HepG2 (cell line): ENCODE measurements around the gene ASB5. TPM values are rescaled to one million over a fixed set of nuclear protein-coding genes. Genes with fewer than 3 reads are reported as not detected.

Experiments
- ATAC-seq: fragments of 200-7000 bp; cut with Tn5 transposase; 3 replicates; pipeline ENCODE4 v1.9.1; 2020; ENCODE audit warnings: mild to moderate bottlenecking, moderate library complexity
- BruUV-seq: library from RNA; stranded (reverse); fragments of 400-500 nt; replicated peaks from 2 replicates; lab custom pipeline; 2021; lab: Mats Ljungman, UMichigan
- CTCF ChIA-PET: fragments of 300-600 bp; formaldehyde crosslinking; extraction: SDS; loops from one replicate; lab custom pipeline; 2021; ENCODE audit warnings: low total read pairs, inconsistent platforms, low intra/inter-chr PET ratio; lab: Yijun Ruan, JAX
- POLR2A ChIA-PET: fragments of 350-600 bp; sonication (Branson Sonifier 250); formaldehyde crosslinking; loops from one replicate; lab custom pipeline; 2020; ENCODE audit warnings: antibody characterized with exemption, inconsistent platforms; lab: Yijun Ruan, JAX
- DNase-seq: peaks from one replicate; pipeline ENCODE4 v3.0.0-alpha.2; 2015; ENCODE audit warnings: low spot score
- FAIRE-seq: peaks from 3 replicates; lab custom pipeline; 2011; peaks lifted over from hg19 to GRCh38; lab: Jason Lieb, UNC
- H2AFZ ChIP-seq: one replicate; pipeline ENCODE4 v1.6.1; 2011; ENCODE audit warnings: low read length, inconsistent platforms
- H3K27ac ChIP-seq: fragments of 300-600 bp; 3 replicates; pipeline ENCODE4 v1.8.0; 2011; ENCODE audit warnings: mixed run types, mild to moderate bottlenecking, mixed read lengths, low read length, inconsistent platforms; ENCODE audit not compliant: insufficient read depth; ENCODE audit errors: extremely low read length
- H3K27me3 ChIP-seq, 2 experiments: fragments of 200-600 bp in 1 of 2; 2 replicates in 1 of 2; 3 replicates in 1 of 2; pipeline versions ENCODE4 v1.6.0 to v1.8.0; 2011; ENCODE audit warnings: low read length in 2 of 2, mild to moderate bottlenecking in 2 of 2, moderate library complexity in 2 of 2, inconsistent platforms in 1 of 2; ENCODE audit not compliant: insufficient read depth in 2 of 2, control insufficient read depth in 1 of 2
- H3K36me3 ChIP-seq, 2 experiments: fragments of 200-600 bp in 1 of 2; replicated peaks in 1 of 2; 2 replicates in 1 of 2; 3 replicates in 1 of 2; pipeline versions ENCODE4 v1.5.1 to v1.8.0; 2011; ENCODE audit warnings: low read length in 2 of 2, inconsistent platforms in 1 of 2; ENCODE audit not compliant: insufficient read depth in 2 of 2, control insufficient read depth in 1 of 2
- H3K4me1 ChIP-seq: 2 replicates; pipeline ENCODE4 v1.5.1; 2012; ENCODE audit warnings: low read length, inconsistent platforms; ENCODE audit not compliant: insufficient read depth
- H3K4me2 ChIP-seq: 2 replicates; pipeline ENCODE4 v1.6.0; 2011; ENCODE audit warnings: low read depth, low read length, inconsistent platforms
- H3K4me3 ChIP-seq, 3 experiments: fragments of 200-600 bp in 1 of 3; sonication (generic), shearing (Covaris generic) in 1 of 3; replicated peaks in 1 of 3; 2 replicates each; pipeline ENCODE4 v1.5.1; 2011 to 2016; ENCODE audit warnings: low read length in 3 of 3, inconsistent platforms in 2 of 3, low read depth in 2 of 3, mild to moderate bottlenecking in 2 of 3, control low read depth in 1 of 3, mixed read lengths in 1 of 3; ENCODE audit not compliant: insufficient read depth in 1 of 3
- H3K79me2 ChIP-seq: one replicate; pipeline ENCODE4 v1.6.1; 2011; ENCODE audit warnings: low read length, inconsistent platforms; ENCODE audit not compliant: insufficient read depth
- H3K9ac ChIP-seq: 2 replicates; pipeline ENCODE4 v1.6.0; 2011; ENCODE audit warnings: mild to moderate bottlenecking, low read depth, low read length, inconsistent platforms; ENCODE audit not compliant: insufficient read depth
- H3K9me3 ChIP-seq: 2 replicates; pipeline ENCODE4 v1.5.1; 2012; ENCODE audit warnings: mild to moderate bottlenecking, low read length
- H4K20me1 ChIP-seq: 2 replicates; pipeline ENCODE4 v1.6.0; 2011; ENCODE audit warnings: inconsistent platforms, mild to moderate bottlenecking, low read length, moderate library complexity; ENCODE audit not compliant: insufficient read depth
- E2F5 ChIP-seq: sonication (generic); formaldehyde crosslinking; conservative IDR thresholded peaks from 2 replicates; pipeline ENCODE4 v1.4.0; 2020; ENCODE audit warnings: missing genetic modification reagents
- HDAC1 ChIP-seq: sonication (generic); formaldehyde crosslinking; IDR thresholded peaks from 2 replicates; pipeline ENCODE4 v1.5.1; 2020; ENCODE audit warnings: mild to moderate bottlenecking, missing genetic modification reagents
- HMGA1 ChIP-seq: sonication (generic); formaldehyde crosslinking; conservative IDR thresholded peaks from 2 replicates; pipeline ENCODE4 v1.4.0; 2020; ENCODE audit warnings: missing genetic modification reagents
- HNF4A ChIP-seq: sonication (generic); formaldehyde crosslinking; IDR thresholded peaks from 2 replicates; pipeline ENCODE4 v1.4.0; 2020; ENCODE audit warnings: missing genetic modification reagents
- JARID2 ChIP-seq: sonication (generic); formaldehyde crosslinking; IDR thresholded peaks from 2 replicates; pipeline ENCODE4 v1.8.1; 2023; ENCODE audit warnings: missing genetic modification reagents, inconsistent platforms; ENCODE audit not compliant: insufficient replicate concordance
- KLF12 ChIP-seq: sonication (generic); formaldehyde crosslinking; IDR thresholded peaks from 2 replicates; pipeline ENCODE4 v1.4.0; 2020; ENCODE audit warnings: missing genetic modification reagents, borderline replicate concordance
- MTA3 ChIP-seq: sonication (generic); formaldehyde crosslinking; IDR thresholded peaks from 2 replicates; pipeline ENCODE4 v1.4.0; 2020; ENCODE audit warnings: missing genetic modification reagents
- SIN3B ChIP-seq: fragments of 150-350 bp; IDR thresholded peaks from 2 replicates; pipeline ENCODE4 v1.6.1; 2014; ENCODE audit warnings: low read length
- SKI ChIP-seq: fragments of 450-650 bp; IDR thresholded peaks from one replicate; pipeline ENCODE4 v1.6.1; 2018; ENCODE audit warnings: mild to moderate bottlenecking; ENCODE audit not compliant: partially characterized antibody
- SMAD3 ChIP-seq: sonication (generic); formaldehyde crosslinking; IDR thresholded peaks from 2 replicates; pipeline ENCODE4 v1.4.0; 2020; ENCODE audit warnings: missing genetic modification reagents
- TFAP4 ChIP-seq: sonication (generic); IDR thresholded peaks from 2 replicates; pipeline ENCODE4 v1.6.1; 2016; ENCODE audit warnings: low read depth, borderline replicate concordance
- XBP1 ChIP-seq: sonication (generic); formaldehyde crosslinking; IDR thresholded peaks from 2 replicates; pipeline ENCODE4 v1.5.0; 2020; ENCODE audit warnings: missing genetic modification reagents
- ZFP36L1 ChIP-seq: sonication (generic); formaldehyde crosslinking; IDR thresholded peaks from 2 replicates; pipeline ENCODE4 v1.8.0; 2022; ENCODE audit warnings: mild to moderate bottlenecking, missing genetic modification reagents, moderate library complexity
- ZFP37 ChIP-seq: sonication (generic); formaldehyde crosslinking; IDR thresholded peaks from 2 replicates; pipeline ENCODE4 v1.4.0; 2020; ENCODE audit warnings: missing genetic modification reagents, borderline replicate concordance
- ZNF207 ChIP-seq: fragments of 450-650 bp; IDR thresholded peaks from 2 replicates; pipeline ENCODE4 v1.6.1; 2016; ENCODE audit warnings: antibody characterized with exemption, borderline replicate concordance
- ZNF253 ChIP-seq: sonication (generic); formaldehyde crosslinking; IDR thresholded peaks from 2 replicates; pipeline ENCODE4 v1.8.0; 2022; ENCODE audit warnings: mild to moderate bottlenecking, missing genetic modification reagents, borderline replicate concordance
- ZNF44 ChIP-seq: sonication (generic); formaldehyde crosslinking; IDR thresholded peaks from 2 replicates; pipeline ENCODE4 v1.5.1; 2020; ENCODE audit warnings: mild to moderate bottlenecking, missing genetic modification reagents
- ZNF543 ChIP-seq: sonication (generic); formaldehyde crosslinking; IDR thresholded peaks from 2 replicates; pipeline ENCODE4 v1.4.0; 2020; ENCODE audit warnings: mild to moderate bottlenecking, missing genetic modification reagents
- ZNF670 ChIP-seq: sonication (generic); formaldehyde crosslinking; IDR thresholded peaks from 2 replicates; pipeline ENCODE4 v1.8.0; 2022; ENCODE audit warnings: mild to moderate bottlenecking, missing genetic modification reagents, borderline replicate concordance
- ZNF777 ChIP-seq: sonication (generic); formaldehyde crosslinking; IDR thresholded peaks from 2 replicates; pipeline ENCODE4 v1.4.0; 2020; ENCODE audit warnings: missing genetic modification reagents
- WGBS: methylation state at CpG from one replicate; pipeline ENCODE4 v1.1.6; 2017; ENCODE audit warnings: low lambda C conversion rate; 5-methylcytosine and 5-hydroxymethylcytosine counted together
- in situ Hi-C: cut with HindIII; loops from 2 replicates; pipeline ENCODE4 v1.10.0; 2017; ENCODE audit warnings: low pct_unique_long_range_greater_than_20kb; ENCODE audit not compliant: extremely low pct_ligation_motif_present
- intact Hi-C: fragments of 100-400 bp; cut with micrococcal nuclease; formaldehyde crosslinking; loops from one replicate; pipeline ENCODE4 v1.10.0; 2022; ENCODE audit not compliant: unreplicated experiment
- polyA plus RNA-seq, 8 experiments: library from polyadenylated mRNA; depleted of rRNA in 3 of 8; stranded (reverse) in 7 of 8; unstranded in 1 of 8; fragments of >200 nt; fragmentation: Illumina TruSeq in 4 of 8; extraction: Trizol in 4 of 8; gene quantifications; 2 replicates each; pipeline versions ENCODE4 v1.2.1 to v1.2.3, GENCODE V29; 2011 to 2016; ENCODE audit warnings: low read depth in 4 of 8, missing spikeins in 1 of 8, mixed read lengths in 1 of 8; ENCODE audit not compliant: insufficient read depth in 1 of 8
- total RNA-seq, 5 experiments: library from RNA; depleted of rRNA; stranded (reverse); fragments of >200 nt; fragmentation: Illumina TruSeq; extraction: Trizol; gene quantifications; 2 replicates each; pipeline ENCODE4 v1.2.3, GENCODE V29; 2016; ENCODE audit warnings: low read depth in 1 of 5

The ASB5 gene
- total and polyA plus RNA-seq, 2 of the 13 experiments (the other 11 are each of a cell fraction or from before 2014, with no cell fraction given) = not detected

GRCh38 chr4:176290520-176290919 lies 21.5 kb upstream of the ASB5 start:
- CTCF ChIA-PET = no interaction called here
- H3K9ac ChIP-seq = no peak overlapping the region
- in situ Hi-C loops (no loop called here), intact Hi-C loops (no loop called here)
- H3K36me3 ChIP-seq = no peaks in the 10 kb centered on the region
- whole genome bisulfite sequencing = 39% methylated on average over 3 of the region's 3 CpGs
- H3K4me1 ChIP-seq = no peaks in the 10 kb centered on the region
- no peak overlapping the region for H3K4me3 ChIP-seq
- H3K27me3 ChIP-seq = no peaks in the 10 kb centered on the region
- DNase-seq = no peak
- no peaks in the 10 kb centered on the region for H3K79me2 ChIP-seq
- no peak for FAIRE-seq
- no peak for ATAC-seq
- no peaks in the 10 kb centered on the region for H3K9me3 ChIP-seq
- POLR2A ChIA-PET = no interaction called here
- H2AFZ ChIP-seq = no peak overlapping the region
- BruUV-seq = no TSS peak
- H3K4me2 ChIP-seq = no peak overlapping the region
- no peak overlapping the region for H3K27ac ChIP-seq
- no peak for TF ChIP-seq SIN3B
- no peak for TF ChIP-seq HMGA1 (CRISPR knock-in tag)
- no peak for TF ChIP-seq ZNF253 (CRISPR knock-in tag)
- no peak for TF ChIP-seq TFAP4
- TF ChIP-seq ZNF207 = no peak
- TF ChIP-seq ZNF543 (CRISPR knock-in tag) = no peak
- no peaks in the 10 kb centered on the region for H4K20me1 ChIP-seq

- FAIRE-seq = no peak
- Histone ChIP-seq H3K36me3 (no peaks in the 10 kb centered on the region), H3K4me3 (no peak overlapping the region), H3K27ac (no peak overlapping the region), H3K9me3 (no peaks in the 10 kb centered on the region), H2AFZ (no peak overlapping the region), H3K4me2 (no peak overlapping the region), H4K20me1 (no peaks in the 10 kb centered on the region), H3K79me2 (no peaks in the 10 kb centered on the region), H3K4me1 (no peaks in the 10 kb centered on the region), H3K9ac (no peak overlapping the region), H3K27me3 (no peaks in the 10 kb centered on the region)
- ChIA-PET CTCF (no interaction called here), POLR2A (no interaction called here)
- no peak for DNase-seq
- ATAC-seq = no peak
- in situ Hi-C loops (no loop called here), intact Hi-C loops (loop anchor here (5.0 kb wide), 1 partner anchor 1243 kb away; no protein-coding TSS in a partner anchor)
- no peak for TF ChIP-seq ZFP37 (CRISPR knock-in tag)
- TF ChIP-seq JARID2 = no peak
- no peak for TF ChIP-seq E2F5 (CRISPR knock-in tag)
- no peak for TF ChIP-seq MTA3 (CRISPR knock-in tag)
- TF ChIP-seq ZNF44 (CRISPR knock-in tag) = no peak
- no peak for TF ChIP-seq SKI
- no peak for TF ChIP-seq ZFP36L1 (CRISPR knock-in tag)
- TF ChIP-seq HNF4A (CRISPR knock-in tag) = no peak
- TF ChIP-seq HDAC1 (CRISPR knock-in tag) = no peak
- no peak for TF ChIP-seq ZNF777 (CRISPR knock-in tag)
- no peak for TF ChIP-seq SMAD3
- no peak for TF ChIP-seq XBP1 (CRISPR knock-in tag)
- TF ChIP-seq KLF12 (CRISPR knock-in tag) = no peak
- no peak for TF ChIP-seq ZNF670 (CRISPR knock-in tag)
- no TSS peak for BruUV-seq
- WGBS = 14% methylated on average over 6 of the region's 6 CpGs
These were observed 20.5 kb upstream of the ASB5 start for GRCh38 chr4:176289561-176289960.
